Stimulated activated CD8-positive, alpha-beta memory T cell treated with anti-CD3 and anti-CD28 coated beads, Interleukin-12 subunit alpha, Interleukin-12 subunit beta, amount 100 ng/mL, for 4 hours (primary cell): ENCODE measurements around the gene PRR7.

ENCODE experiments used
- DNase-seq: peaks from one replicate; pipeline ENCODE4 v3.0.0-alpha.2; 2020; ENCODE audit warnings: low read depth

The PRR7 gene

GRCh38 chr5:177435847-177436536 is 10.6 kb upstream of the PRR7 start:
- no peak for DNase-seq

DNA sequence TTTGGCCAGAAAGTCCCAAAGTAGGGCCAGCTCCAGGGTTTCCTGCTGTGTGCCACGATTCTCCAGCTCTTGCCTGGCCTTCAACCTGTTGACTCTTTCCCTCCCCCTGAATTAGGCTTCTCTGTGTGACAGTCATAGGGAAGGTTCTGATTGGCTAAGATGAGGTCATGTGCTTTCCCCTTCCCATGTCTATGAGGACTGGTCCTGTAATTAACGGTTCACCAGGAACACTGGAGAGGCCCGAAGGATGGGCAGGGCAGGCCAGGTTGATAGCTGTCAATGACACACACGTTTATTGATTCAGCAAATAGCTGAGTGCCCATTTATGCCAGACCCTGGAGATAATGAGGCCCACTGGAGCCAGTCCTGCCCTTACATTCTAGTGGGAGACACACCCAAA is 9.0 kb upstream of the PRR7 start:
- no peak for DNase-seq

GRCh38 chr5:177438468-177438867 is 8.1 kb upstream of the PRR7 start:
- no peak for DNase-seq

GRCh38 chr5:177439518-177440053 is 7.0 kb upstream of the PRR7 start:
- DNase-seq: no peak

- no peak for DNase-seq
These were observed 6.2 kb upstream of the PRR7 start for GRCh38 chr5:177440211-177440989.

GRCh38 chr5:177440990-177441780 is 5.4 kb upstream of the PRR7 start:
- DNase-seq: no peak

DNA sequence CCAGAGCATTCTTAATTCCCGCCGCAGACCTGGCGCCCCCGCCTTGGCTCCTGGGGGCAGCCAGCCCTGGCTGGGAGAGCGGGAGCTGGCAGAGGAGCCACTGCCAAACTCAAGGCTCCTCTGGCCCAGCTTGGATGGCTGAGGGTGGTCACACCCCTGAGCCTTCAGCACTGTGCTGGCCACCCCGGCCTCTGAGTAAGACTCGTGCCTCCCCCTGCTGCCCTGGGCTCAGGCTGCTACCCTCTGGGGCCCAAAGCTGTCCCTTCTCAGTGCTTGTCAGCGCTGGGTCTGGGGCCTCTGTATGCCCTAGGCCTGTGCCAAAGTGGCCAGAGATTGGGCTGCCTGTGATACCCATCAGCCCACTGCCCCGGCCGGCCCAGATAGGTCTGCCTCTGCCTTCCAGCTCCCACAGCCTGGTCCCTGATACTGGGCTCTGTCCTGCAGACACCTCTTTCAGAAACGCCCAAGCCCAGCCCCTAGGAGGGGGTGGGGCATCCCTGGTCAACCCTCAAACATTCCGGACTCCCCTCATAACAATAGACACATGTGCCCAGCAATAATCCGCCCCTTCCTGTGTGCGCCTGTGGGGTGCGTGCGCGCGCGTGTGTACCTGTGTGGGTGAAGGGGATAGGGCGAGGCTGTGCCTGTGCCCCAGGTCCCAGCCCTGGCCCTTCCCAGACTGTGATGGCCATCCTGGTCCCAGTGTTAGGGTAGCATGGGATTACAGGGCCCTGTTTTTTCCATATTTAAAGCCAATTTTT is 4.4 kb upstream of the PRR7 start:
- no peak for DNase-seq

GRCh38 chr5:177443144-177443983 is 3.2 kb upstream of the PRR7 start:
- no peak for DNase-seq

- no peak for DNase-seq
These were observed 2.2 kb upstream of the PRR7 start for GRCh38 chr5:177444106-177445051.

GRCh38 chr5:177445052-177445916 is 1.3 kb upstream of the PRR7 start:
- DNase-seq: no peak

- no peak for DNase-seq
These were observed 756 bp upstream of the PRR7 start for GRCh38 chr5:177445917-177446199.

DNA sequence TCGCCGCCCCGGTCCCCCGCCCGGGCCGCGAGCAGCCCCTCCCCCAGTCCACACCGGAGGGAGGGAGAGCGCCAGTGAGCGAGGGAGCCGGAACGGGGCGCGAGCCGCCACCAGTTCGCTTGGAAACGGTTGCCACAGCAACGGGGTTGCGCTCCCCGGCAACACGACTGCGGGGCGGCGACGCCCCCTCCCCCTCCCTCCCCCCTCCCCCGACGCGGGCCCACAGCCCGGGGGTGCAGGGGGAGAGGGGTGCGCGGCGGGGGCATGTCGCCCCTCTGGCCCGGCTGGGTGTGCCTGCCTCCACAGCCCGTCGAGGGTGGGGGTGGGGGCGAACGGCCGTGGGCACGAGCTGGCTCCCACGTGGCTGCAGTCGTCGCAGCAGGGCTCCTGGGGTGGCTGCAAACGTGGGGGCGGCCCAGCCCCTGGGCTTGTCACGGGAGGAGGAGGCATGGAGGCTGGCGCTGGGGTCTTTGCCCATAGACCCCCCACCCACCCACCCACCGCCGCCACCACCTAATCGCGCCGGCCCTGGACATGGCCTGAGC is 524 bp downstream of the PRR7 start:
- DNase-seq: peak; percentile 55

DNA sequence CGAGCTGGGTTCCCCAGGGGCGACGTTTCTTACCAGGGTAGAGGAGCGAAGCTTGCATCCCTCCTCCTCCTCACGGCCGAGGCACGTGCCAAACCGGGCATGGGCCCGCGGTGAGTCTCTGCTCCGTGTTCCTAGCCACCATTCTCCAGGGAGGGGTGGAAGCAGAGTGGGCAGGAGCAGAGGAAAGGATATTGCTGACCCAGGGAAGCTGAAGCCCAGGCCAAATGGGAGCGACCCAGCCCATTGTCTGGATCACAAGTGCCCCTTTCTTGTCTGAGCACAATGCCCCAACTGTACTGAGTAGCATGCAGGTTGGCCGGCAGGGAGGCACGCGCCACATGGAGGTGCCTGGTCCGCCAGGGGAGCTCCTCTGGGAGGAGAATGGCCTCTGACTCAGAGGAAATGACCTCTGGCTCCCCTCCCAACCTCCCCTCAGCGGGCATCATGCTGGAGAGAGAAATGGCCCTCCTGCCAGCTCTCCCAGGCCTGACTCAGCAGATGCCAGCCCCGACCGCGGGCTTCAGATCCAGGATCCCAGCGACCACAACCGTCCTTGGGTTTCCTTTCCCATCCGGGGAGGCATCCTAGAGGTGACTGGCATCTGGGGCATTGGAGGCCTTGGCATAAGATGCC is 1.1 kb downstream of the PRR7 start:
- DNase-seq: no peak

GRCh38 chr5:177448244-177448950 is 1.8 kb downstream of the PRR7 start:
- DNase-seq: no peak

DNA sequence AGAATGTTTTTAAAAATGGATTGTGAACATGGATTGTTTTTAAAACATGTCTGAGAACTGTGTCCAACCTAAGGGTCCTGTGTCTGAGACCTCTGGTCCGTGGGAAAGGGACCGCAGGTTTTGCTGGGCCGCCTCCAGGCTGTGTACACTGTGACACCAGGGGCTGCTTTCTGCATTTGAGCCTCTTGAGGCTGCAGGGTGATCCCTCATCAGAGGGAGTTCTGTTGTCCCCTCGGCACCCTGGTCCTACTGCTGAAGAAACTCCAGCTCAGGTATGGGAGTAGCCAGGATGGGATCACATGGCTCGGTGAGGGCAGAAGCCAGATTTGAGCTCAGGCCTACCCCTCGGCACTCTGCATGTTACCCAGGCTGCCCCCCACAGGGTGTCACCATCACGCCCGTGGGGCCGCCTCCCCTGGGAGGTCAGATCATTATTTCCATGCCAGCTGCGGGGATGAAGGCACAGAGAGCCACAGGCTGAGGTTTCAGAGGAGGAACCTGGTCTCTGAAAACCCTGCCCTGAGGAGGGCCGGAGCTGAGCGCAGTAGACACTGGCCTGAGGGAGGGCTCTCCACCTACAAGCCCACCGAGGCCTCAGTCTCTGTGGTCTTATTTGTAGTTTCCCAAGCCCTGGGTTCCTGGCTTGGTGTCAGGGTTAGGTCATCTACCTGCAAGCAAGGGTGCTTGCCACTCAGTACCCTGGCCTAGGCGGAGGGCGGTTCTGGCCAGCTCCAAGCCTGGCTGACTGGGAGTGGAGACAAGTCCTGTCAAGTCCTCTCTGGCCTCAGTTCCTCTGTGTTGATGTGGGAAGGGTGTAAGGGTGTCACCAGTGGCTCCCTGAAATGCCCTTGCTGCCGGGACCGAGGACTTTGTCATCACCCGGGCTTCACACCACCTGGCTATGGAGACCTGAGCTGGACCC is 2.8 kb downstream of the PRR7 start:
- no peak for DNase-seq

DNA sequence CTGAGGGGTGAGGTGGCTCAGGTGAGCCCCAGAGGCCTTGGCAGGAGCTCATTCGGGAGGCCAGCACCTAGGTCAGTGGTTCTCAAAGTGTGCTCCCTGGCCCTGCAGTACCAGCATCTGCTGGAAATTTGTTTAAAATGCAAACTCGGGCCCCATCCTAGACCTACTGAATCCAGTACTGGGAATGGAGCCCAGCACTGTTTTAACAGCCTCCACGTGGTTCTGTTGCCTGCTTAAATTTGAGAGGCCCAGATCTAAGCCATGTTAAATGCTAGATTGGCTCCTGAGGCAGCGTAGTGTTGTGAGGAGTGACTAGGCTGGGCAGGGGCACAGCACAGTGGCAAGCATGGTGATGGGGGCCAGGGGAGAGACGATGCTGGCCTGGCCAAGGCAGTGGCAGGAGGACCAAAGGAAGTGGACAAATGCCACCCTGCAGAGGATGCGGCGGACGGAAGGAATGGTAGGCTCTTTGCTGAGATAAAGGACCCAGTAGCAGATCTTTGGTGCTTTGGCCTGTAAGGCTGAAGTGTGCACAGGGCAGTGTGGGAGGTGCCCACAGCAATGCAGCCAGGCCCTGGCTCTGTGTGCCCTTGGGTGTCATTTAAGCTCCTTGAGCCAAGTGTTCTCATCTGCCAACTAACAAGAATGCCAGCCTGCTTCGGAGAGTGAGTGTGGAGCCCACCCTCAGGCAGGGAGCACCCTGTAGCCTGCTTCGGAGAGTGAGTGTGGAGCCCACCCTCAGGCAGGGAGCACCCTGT is 4.2 kb downstream of the PRR7 start:
- no peak for DNase-seq
